Thyroid gland (tissue), 4 donors: ENCODE results near the gene LGI1.

Experiments used
- CTCF ChIP-seq, 6 experiments: fragments of 200-600 bp in 3 of 6; fragments of 450-650 bp in 3 of 6; sonication (generic) in 3 of 6; IDR thresholded peaks; one replicate each; pipeline ENCODE4 v1.5.1; 2016 to 2019; ENCODE audit warnings: antibody characterized with exemption in 6 of 6, mild to moderate bottlenecking in 2 of 6, inconsistent platforms in 1 of 6, moderate library complexity in 1 of 6
- POLR2A ChIP-seq, 2 donors: fragments of 450-650 bp; IDR thresholded peaks; one replicate each; pipeline ENCODE4 v1.6.1; 2017; ENCODE audit warnings: antibody characterized with exemption in 2 of 2, mild to moderate bottlenecking in 2 of 2, moderate library complexity in 1 of 2

- TF ChIP-seq CTCF (IDR thresholded peaks at IDR 0.05): no peak
- TF ChIP-seq POLR2A (IDR thresholded peaks at IDR 0.05): no peak
These were observed 761 bp downstream of the LGI1 start for GRCh38 chr10:93758508-93758885.
